GM23248 (cell line): ENCODE data around the gene RUNX1. TPM values are rescaled to one million over a fixed set of nuclear protein-coding genes. Genes with fewer than 3 reads are reported as not detected.

ENCODE experiments used
- DNase-seq: peaks from one replicate; pipeline ENCODE4 v3.0.0-alpha.2; 2015
- H2AFZ ChIP-seq: fragments of 200-600 bp; sonication (generic); 2 replicates; pipeline ENCODE4 v1.6.1; 2016; ENCODE audit warnings: antibody characterized with exemption
- H3F3A ChIP-seq: fragments of 200-600 bp; sonication (generic); 2 replicates; pipeline ENCODE4 v1.6.1; 2016; ENCODE audit warnings: mild to moderate bottlenecking, antibody characterized with exemption, mixed run types; ENCODE audit not compliant: insufficient read depth
- H3K27ac ChIP-seq: fragments of 200-600 bp; sonication (generic); 2 replicates; pipeline ENCODE4 v1.5.1; 2016; ENCODE audit warnings: mild to moderate bottlenecking
- H3K27me3 ChIP-seq: fragments of 200-600 bp; sonication (generic); replicated peaks from 2 replicates; pipeline ENCODE4 v1.6.1; 2016; ENCODE audit warnings: mild to moderate bottlenecking; ENCODE audit not compliant: insufficient read depth
- H3K36me3 ChIP-seq: fragments of 200-600 bp; sonication (generic); 2 replicates; pipeline ENCODE4 v1.6.1; 2016; ENCODE audit warnings: low read depth, mild to moderate bottlenecking
- H3K4me1 ChIP-seq: fragments of 200-600 bp; sonication (generic); 2 replicates; pipeline ENCODE4 v1.6.1; 2016; ENCODE audit warnings: mild to moderate bottlenecking; ENCODE audit not compliant: insufficient read depth
- H3K4me2 ChIP-seq: fragments of 200-600 bp; sonication (generic); one replicate; pipeline ENCODE4 v1.6.1; 2016; ENCODE audit warnings: mild to moderate bottlenecking; ENCODE audit not compliant: unreplicated experiment
- H3K4me3 ChIP-seq: fragments of 200-600 bp; sonication (generic); 2 replicates; pipeline ENCODE4 v1.5.1; 2016; ENCODE audit warnings: mild to moderate bottlenecking
- H3K79me2 ChIP-seq: fragments of 200-600 bp; sonication (generic); 2 replicates; pipeline ENCODE4 v1.6.1; 2016; ENCODE audit warnings: mild to moderate bottlenecking; ENCODE audit not compliant: insufficient read depth
- H3K9ac ChIP-seq: fragments of 200-600 bp; sonication (generic); 2 replicates; pipeline ENCODE4 v1.6.1; 2016; ENCODE audit warnings: mild to moderate bottlenecking
- H3K9me2 ChIP-seq: fragments of 200-600 bp; sonication (generic); 2 replicates; pipeline ENCODE4 v1.6.1; 2016; ENCODE audit warnings: mixed run types, mild to moderate bottlenecking, moderate library complexity; ENCODE audit not compliant: insufficient read depth
- H3K9me3 ChIP-seq: fragments of 200-600 bp; sonication (generic); one replicate; pipeline ENCODE4 v1.6.1; 2017; ENCODE audit warnings: low read depth
- H4K20me1 ChIP-seq: fragments of 200-600 bp; sonication (generic); 2 replicates; pipeline ENCODE4 v1.6.0; 2016; ENCODE audit not compliant: insufficient read depth
- EZH2 ChIP-seq: fragments of 200-600 bp; sonication (generic); IDR thresholded peaks from 2 replicates; pipeline ENCODE4 v1.6.1; 2018; ENCODE audit warnings: antibody characterized with exemption, mild to moderate bottlenecking; ENCODE audit not compliant: insufficient read depth, poor library complexity, severe bottlenecking
- EZH2phosphoT487 ChIP-seq: fragments of 200-600 bp; sonication (generic); IDR thresholded peaks from 2 replicates; pipeline ENCODE4 v1.6.1; 2018; ENCODE audit warnings: antibody characterized with exemption, moderate library complexity, mild to moderate bottlenecking, low read depth; ENCODE audit not compliant: insufficient read depth
- WGBS, 2 experiments: methylation state at CpG; one replicate each; pipeline ENCODE4 v1.1.6; 2015 to 2017; ENCODE audit warnings: low lambda C conversion rate in 2 of 2, low coverage in 1 of 2; ENCODE audit errors: missing lambda C conversion rate in 2 of 2; 5-methylcytosine and 5-hydroxymethylcytosine counted together
- in situ Hi-C: fragments of 300-500 bp; cut with MboI; formaldehyde crosslinking; loops from 2 replicates; pipeline ENCODE4 v1.15.0; 2020
- polyA plus RNA-seq: library from polyadenylated mRNA; unstranded; fragments of >200 nt; fragmentation: Nextera tagmentation; extraction: Ambion mirVana; gene quantifications from 2 replicates; pipeline ENCODE4 v1.2.1, GENCODE V29; 2016
- total RNA-seq: library from RNA; depleted of rRNA; stranded (reverse); fragments of >200 nt; shearing (Covaris generic); gene quantifications from 2 replicates; pipeline ENCODE4 v1.2.3, GENCODE V29; 2014

RUNX1 gene
- total and polyA plus RNA-seq, 2 experiments from 2014 or later, result 21.3 to 32.6 TPM

DNA sequence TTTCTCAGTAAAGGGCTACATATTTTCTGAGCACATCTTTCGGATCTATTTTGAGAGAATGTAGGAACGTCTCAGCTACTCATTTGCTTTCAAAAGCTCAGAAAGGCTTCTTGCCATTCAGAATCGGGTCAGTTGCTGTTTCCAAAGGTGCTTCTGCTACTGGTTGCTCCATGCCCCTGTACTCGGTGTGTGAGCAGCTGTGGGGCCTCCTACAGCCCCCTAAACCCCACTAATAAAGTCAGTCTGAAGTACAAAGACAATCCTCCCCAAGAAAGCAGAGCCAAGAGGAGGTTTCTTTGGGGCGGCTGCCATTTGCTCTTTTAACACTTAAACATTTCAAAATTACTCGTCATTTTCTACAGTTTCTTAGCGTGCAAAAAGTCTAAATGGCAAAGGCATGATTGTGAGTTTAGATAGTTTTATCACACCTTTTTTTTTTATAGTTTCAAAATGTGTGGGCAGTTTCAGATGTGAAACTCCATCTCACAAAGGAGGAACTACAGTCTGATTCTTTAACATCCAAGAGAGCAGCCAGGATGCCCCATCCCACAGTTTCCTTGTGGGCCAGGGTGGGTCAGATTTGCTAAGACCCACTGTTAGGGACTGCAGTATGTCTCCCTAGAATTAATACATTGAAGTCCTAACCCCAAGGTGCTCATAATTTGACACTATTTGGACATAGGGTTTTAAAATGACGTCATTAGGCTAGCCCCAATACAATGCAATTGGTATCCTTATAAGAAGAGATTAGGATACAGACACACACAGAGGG lies 4.1 kb downstream of the RUNX1 start:
- Histone ChIP-seq H3K4me2 (no peak overlapping the region), H3F3A (peaks cover 39% of the 10 kb centered on the region), H4K20me1 (no peaks in the 10 kb centered on the region), H3K9me3 (no peaks in the 10 kb centered on the region), H3K36me3 (no peaks in the 10 kb centered on the region), H2AFZ (no peak overlapping the region), H3K27ac (no peak overlapping the region), H3K79me2 (no peaks in the 10 kb centered on the region; the same call in 1 of the 2 replicates), H3K9me2 (no peaks in the 10 kb centered on the region), H3K4me1 (peaks cover 40% of the 10 kb centered on the region), H3K4me3 (no peak overlapping the region), H3K27me3 (no peaks in the 10 kb centered on the region), H3K9ac (no peak overlapping the region)
- in situ Hi-C loops, result loop anchor here (10.0 to 25.0 kb wide), 2 partner anchors 150 to 792 kb away; no protein-coding TSS in a partner anchor
- WGBS, 2 experiments, result 97 to 98% methylated on average over 8 of the region's 8 CpGs
- no peak for TF ChIP-seq EZH2phosphoT487
- no peak for TF ChIP-seq EZH2
- no peak for DNase-seq

DNA sequence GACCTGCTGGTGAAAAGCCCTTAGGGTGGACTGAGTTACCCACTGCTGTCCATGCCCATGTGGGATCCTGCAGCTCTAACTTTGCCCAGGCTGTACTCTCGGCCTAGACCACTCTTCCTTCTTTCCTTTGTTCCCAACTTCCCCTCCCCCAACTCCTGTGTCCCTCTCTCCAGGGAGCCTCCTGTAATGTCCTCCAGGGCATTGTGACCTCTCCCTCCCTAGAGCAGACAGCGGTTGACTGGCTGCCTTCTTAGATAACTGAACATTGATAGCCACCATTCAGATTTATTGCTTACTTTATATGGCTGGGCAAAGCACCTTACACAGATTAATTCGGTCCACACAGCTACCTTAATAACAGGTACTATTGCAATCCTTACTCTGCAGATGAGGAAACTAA lies 5.0 kb downstream of the RUNX1 start:
- no peaks in the 10 kb centered on the region for H3K9me2 ChIP-seq
- H3K27ac ChIP-seq, result no peak overlapping the region
- H4K20me1 ChIP-seq, result no peaks in the 10 kb centered on the region
- H3K27me3 ChIP-seq, result no peaks in the 10 kb centered on the region
- no peak overlapping the region for H2AFZ ChIP-seq
- no peaks in the 10 kb centered on the region for H3K9me3 ChIP-seq
- TF ChIP-seq EZH2phosphoT487 (no peak), EZH2 (no peak)
- no peak overlapping the region for H3K4me2 ChIP-seq
- peaks cover 31% of the 10 kb centered on the region for H3K4me1 ChIP-seq
- no peak overlapping the region for H3K9ac ChIP-seq
- H3K36me3 ChIP-seq, result no peaks in the 10 kb centered on the region
- peaks cover 32% of the 10 kb centered on the region for H3F3A ChIP-seq
- DNase-seq, result no peak
- in situ Hi-C loops, result loop anchor here (10.0 to 25.0 kb wide), 2 partner anchors 149 to 793 kb away; no protein-coding TSS in a partner anchor
- WGBS, 2 experiments, result 96 to 99% methylated on average over 3 of the region's 3 CpGs
- no peak overlapping the region for H3K4me3 ChIP-seq
- H3K79me2 ChIP-seq, result no peaks in the 10 kb centered on the region; the same call in 1 of the 2 replicates

DNA sequence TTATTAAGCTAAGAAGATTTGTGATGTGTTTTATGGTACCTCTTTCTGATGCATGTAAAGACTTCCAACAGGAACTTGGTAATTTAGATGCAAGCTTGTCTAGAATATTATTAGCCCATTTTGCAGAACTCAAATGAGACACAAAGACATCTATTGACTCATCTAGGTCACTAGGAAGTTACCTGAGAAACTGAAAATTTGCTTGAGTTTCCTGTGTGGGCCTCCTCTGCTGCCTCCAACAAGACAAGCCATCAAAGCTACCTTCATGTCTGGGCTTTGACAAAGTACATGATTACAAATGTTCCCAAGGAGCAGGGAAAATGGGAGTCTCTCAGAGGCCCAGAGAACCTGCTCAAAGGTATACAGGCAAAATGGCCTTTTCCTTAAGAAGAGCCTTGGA lies 5.6 kb downstream of the RUNX1 start:
- Histone ChIP-seq H3K4me1 (peaks cover 26% of the 10 kb centered on the region), H3K79me2 (no peaks in the 10 kb centered on the region; the same call in 1 of the 2 replicates), H3K4me3 (no peak overlapping the region), H3K9ac (no peak overlapping the region), H3K9me3 (no peaks in the 10 kb centered on the region), H3K27me3 (no peaks in the 10 kb centered on the region), H4K20me1 (no peaks in the 10 kb centered on the region), H3F3A (peaks cover 27% of the 10 kb centered on the region), H3K9me2 (no peaks in the 10 kb centered on the region), H3K27ac (no peak overlapping the region), H3K4me2 (no peak overlapping the region), H3K36me3 (no peaks in the 10 kb centered on the region), H2AFZ (no peak overlapping the region)
- in situ Hi-C loops, result loop anchor here (10.0 to 25.0 kb wide), 2 partner anchors 149 to 794 kb away; no protein-coding TSS in a partner anchor
- no peak for TF ChIP-seq EZH2
- TF ChIP-seq EZH2phosphoT487, result no peak
- no peak for DNase-seq

DNA sequence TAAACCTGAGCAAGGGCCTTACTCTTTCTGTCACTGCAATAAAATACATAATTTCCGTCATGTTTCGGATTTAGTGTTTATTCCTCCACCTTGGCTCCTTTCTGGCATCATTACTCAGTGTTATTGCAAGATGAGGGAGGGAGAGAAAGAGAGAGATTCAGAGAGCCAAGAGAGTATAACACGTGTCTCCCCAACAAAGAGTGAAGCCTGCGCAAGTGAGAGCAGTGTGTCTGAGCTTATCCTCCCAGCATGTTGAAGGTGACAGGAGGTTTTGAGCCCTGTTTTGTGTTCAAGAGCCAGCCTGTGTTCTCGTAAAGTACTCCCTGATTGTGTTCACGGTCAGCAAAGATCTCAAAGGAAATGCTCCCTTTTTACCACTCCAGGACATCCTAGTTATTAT lies 6.3 kb downstream of the RUNX1 start:
- no peak for TF ChIP-seq EZH2phosphoT487
- TF ChIP-seq EZH2, result no peak
- Histone ChIP-seq H3K4me2 (no peak overlapping the region), H4K20me1 (no peaks in the 10 kb centered on the region), H3K9ac (no peak overlapping the region), H3K27ac (no peak overlapping the region), H3K9me2 (no peaks in the 10 kb centered on the region), H3K9me3 (no peaks in the 10 kb centered on the region), H3K36me3 (no peaks in the 10 kb centered on the region), H3K4me1 (peaks cover 18% of the 10 kb centered on the region), H3K79me2 (no peaks in the 10 kb centered on the region; the same call in 1 of the 2 replicates), H3F3A (peaks cover 20% of the 10 kb centered on the region), H2AFZ (no peak overlapping the region), H3K4me3 (no peak overlapping the region), H3K27me3 (no peaks in the 10 kb centered on the region)
- DNase-seq, result no peak
- in situ Hi-C loops, result loop anchor here (10.0 to 25.0 kb wide), 2 partner anchors 148 to 794 kb away; no protein-coding TSS in a partner anchor
- 98 to 100% methylated on average over 6 of the region's 6 CpGs for WGBS, 2 experiments
